GM23338 (cell line): ENCODE results near the gene CCDC60.

Experiments
- CTCF ChIP-seq, 2 experiments: fragments of 200-600 bp in 1 of 2; sonication (generic) in 1 of 2; conservative IDR thresholded peaks; 2 replicates each; pipeline versions ENCODE4 v1.5.1 to v1.6.1; 2016 to 2017; ENCODE audit warnings: antibody characterized with exemption in 2 of 2, low read depth in 2 of 2, mild to moderate bottlenecking in 2 of 2, moderate library complexity in 1 of 2
- ETS1 ChIP-seq: IDR thresholded peaks from 2 replicates; pipeline ENCODE4 v1.6.1; 2016; ENCODE audit warnings: antibody characterized with exemption
- EZH2 ChIP-seq: fragments of 200-600 bp; sonication (generic); IDR thresholded peaks from one replicate; pipeline ENCODE4 v1.8.0; 2017; ENCODE audit warnings: antibody characterized with exemption, mild to moderate bottlenecking, low read depth; ENCODE audit not compliant: unreplicated experiment
- JUNB ChIP-seq: IDR thresholded peaks from one replicate; pipeline ENCODE4 v1.6.1; 2016; ENCODE audit warnings: antibody characterized with exemption; ENCODE audit not compliant: unreplicated experiment
- POLR2AphosphoS5 ChIP-seq: IDR thresholded peaks from 2 replicates; pipeline ENCODE4 v1.6.1; 2016; ENCODE audit warnings: antibody characterized with exemption, low read depth
- REST ChIP-seq: IDR thresholded peaks from one replicate; pipeline ENCODE4 v1.6.1; 2018; ENCODE audit warnings: antibody characterized with exemption; ENCODE audit not compliant: unreplicated experiment
- STAT1 ChIP-seq: IDR thresholded peaks from one replicate; pipeline ENCODE4 v1.6.1; 2016; ENCODE audit warnings: antibody characterized with exemption; ENCODE audit not compliant: unreplicated experiment

GRCh38 chr12:119406811-119407210 is 72.3 kb downstream of the CCDC60 start:
- no peak for TF ChIP-seq JUNB
- TF ChIP-seq CTCF (conservative IDR thresholded peaks at IDR 0.05; ENCODE audit: low read depth in 2 of 2): no peak
- TF ChIP-seq EZH2: no peak
- TF ChIP-seq POLR2AphosphoS5: no peak
- no peak for TF ChIP-seq REST
- TF ChIP-seq STAT1: no peak
- TF ChIP-seq ETS1: no peak
